ENCODE data around the gene TMOD1.

GRCh38 chr9:97632985-97633858, 131.8 kb downstream of the TMOD1 start, which contains the start of the genes NCBP1 and TSTD2:
- TF ChIP-seq, protein P1, sequence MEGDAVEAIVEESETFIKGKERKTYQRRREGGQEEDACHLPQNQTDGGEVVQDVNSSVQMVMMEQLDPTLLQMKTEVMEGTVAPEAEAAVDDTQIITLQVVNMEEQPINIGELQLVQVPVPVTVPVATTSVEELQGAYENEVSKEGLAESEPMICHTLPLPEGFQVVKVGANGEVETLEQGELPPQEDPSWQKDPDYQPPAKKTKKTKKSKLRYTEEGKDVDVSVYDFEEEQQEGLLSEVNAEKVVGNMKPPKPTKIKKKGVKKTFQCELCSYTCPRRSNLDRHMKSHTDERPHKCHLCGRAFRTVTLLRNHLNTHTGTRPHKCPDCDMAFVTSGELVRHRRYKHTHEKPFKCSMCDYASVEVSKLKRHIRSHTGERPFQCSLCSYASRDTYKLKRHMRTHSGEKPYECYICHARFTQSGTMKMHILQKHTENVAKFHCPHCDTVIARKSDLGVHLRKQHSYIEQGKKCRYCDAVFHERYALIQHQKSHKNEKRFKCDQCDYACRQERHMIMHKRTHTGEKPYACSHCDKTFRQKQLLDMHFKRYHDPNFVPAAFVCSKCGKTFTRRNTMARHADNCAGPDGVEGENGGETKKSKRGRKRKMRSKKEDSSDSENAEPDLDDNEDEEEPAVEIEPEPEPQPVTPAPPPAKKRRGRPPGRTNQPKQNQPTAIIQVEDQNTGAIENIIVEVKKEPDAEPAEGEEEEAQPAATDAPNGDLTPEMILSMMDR (conservative IDR thresholded peaks at IDR 0.05; ENCODE audit: low read length) = no peak
- no peak for TF ChIP-seq EZH2phosphoT487 (IDR thresholded peaks at IDR 0.05; ENCODE audit: borderline replicate concordance, low read depth, low read length)

All from OCI-LY7 (cell line).